GM12878 (cell line): ENCODE data around the gene TSPEAR. TPM values are rescaled to one million over a fixed set of nuclear protein-coding genes. Genes with fewer than 3 reads are reported as not detected.

Experiments used
- ATAC-seq: fragments of 200-7000 bp; cut with Tn5 transposase; 3 replicates; pipeline ENCODE4 v1.9.1; 2020; ENCODE audit warnings: mild to moderate bottlenecking, moderate library complexity
- BruUV-seq: library from RNA; stranded (reverse); fragments of 400-500 nt; replicated peaks from 2 replicates; lab custom pipeline; 2021; lab: Mats Ljungman, UMichigan
- CTCF ChIA-PET: fragments of 300-600 bp; sonication (Branson Sonifier 250); formaldehyde crosslinking; extraction: SDS; loops from one replicate; lab custom pipeline; 2021; ENCODE audit warnings: inconsistent platforms; lab: Yijun Ruan, JAX
- POLR2A ChIA-PET: fragments of 350-600 bp; formaldehyde crosslinking; extraction: SDS; loops from one replicate; lab custom pipeline; 2021; ENCODE audit warnings: inconsistent platforms; lab: Charles Lee
- RAD21 ChIA-PET: fragments of 300-600 bp; sonication (Branson Sonifier 250); formaldehyde crosslinking; loops from one replicate; lab custom pipeline; 2023; ENCODE audit warnings: antibody characterized with exemption; ENCODE audit not compliant: unreplicated experiment; lab: Charles Lee
- SMC1A ChIA-PET: fragments of 300-600 bp; sonication (Branson Sonifier 250); formaldehyde crosslinking; loops from one replicate; lab custom pipeline; 2023; ENCODE audit not compliant: unreplicated experiment, uncharacterized antibody; lab: Charles Lee
- DNase-seq: peaks from one replicate; pipeline ENCODE4 v3.0.0-alpha.2; 2011; ENCODE audit warnings: low read depth, low spot score
- FAIRE-seq: peaks from 3 replicates; lab custom pipeline; 2011; peaks lifted over from hg19 to GRCh38; lab: Jason Lieb, UNC
- H2AFZ ChIP-seq: 2 replicates; pipeline ENCODE4 v1.6.0; 2011; ENCODE audit warnings: low read depth, low read length, control low read depth; ENCODE audit not compliant: control insufficient read depth
- H3K27ac ChIP-seq: 2 replicates; pipeline ENCODE4 v1.5.1; 2011; ENCODE audit warnings: control low read depth; ENCODE audit not compliant: control insufficient read depth, insufficient read depth
- H3K27me3 ChIP-seq, 2 experiments: replicated peaks in 1 of 2; 2 replicates each; pipeline versions ENCODE4 v1.6.0 to v1.6.1; 2011; ENCODE audit warnings: low read length in 1 of 2; ENCODE audit not compliant: control insufficient read depth in 2 of 2, insufficient read depth in 2 of 2
- H3K36me3 ChIP-seq, 2 experiments: 2 replicates each; pipeline ENCODE4 v1.5.1; 2011; ENCODE audit warnings: low read length in 1 of 2; ENCODE audit not compliant: control insufficient read depth in 2 of 2, insufficient read depth in 2 of 2
- H3K4me1 ChIP-seq: 2 replicates; pipeline ENCODE4 v1.6.1; 2011; ENCODE audit warnings: mild to moderate bottlenecking, low read length, moderate library complexity, mixed read lengths; ENCODE audit not compliant: control insufficient read depth, insufficient read depth
- H3K4me2 ChIP-seq: 2 replicates; pipeline ENCODE4 v1.6.0; 2011; ENCODE audit warnings: control low read depth; ENCODE audit not compliant: control insufficient read depth, insufficient read depth
- H3K4me3 ChIP-seq: fragments of 200-600 bp; sonication (generic); 2 replicates; pipeline ENCODE4 v1.5.1; 2016
- H3K79me2 ChIP-seq: 2 replicates; pipeline ENCODE4 v1.6.0; 2011; ENCODE audit warnings: low read length; ENCODE audit not compliant: control insufficient read depth, insufficient read depth
- H3K9ac ChIP-seq: 2 replicates; pipeline ENCODE4 v1.8.0; 2011; ENCODE audit warnings: low read length, control low read depth, mixed read lengths; ENCODE audit not compliant: control insufficient read depth, insufficient read depth
- H3K9me3 ChIP-seq: replicated peaks from 3 replicates; pipeline ENCODE4 v1.5.1; 2011; ENCODE audit warnings: mild to moderate bottlenecking, low read length; ENCODE audit not compliant: control insufficient read depth, insufficient read depth
- H4K20me1 ChIP-seq: 2 replicates; pipeline ENCODE4 v1.6.0; 2011; ENCODE audit not compliant: control insufficient read depth, insufficient read depth
- ASH2L ChIP-seq: fragments of 300-600, 200-600 bp; sonication (generic); IDR thresholded peaks from 2 replicates; pipeline ENCODE4 v1.6.1; 2017; ENCODE audit warnings: low read depth, mild to moderate bottlenecking, borderline replicate concordance
- KDM1A ChIP-seq: fragments of 200-600 bp; sonication (generic); IDR thresholded peaks from 2 replicates; pipeline ENCODE4 v1.6.1; 2016; ENCODE audit warnings: borderline replicate concordance
- MTA2 ChIP-seq: fragments of 450-650 bp; IDR thresholded peaks from 2 replicates; pipeline ENCODE4 v1.6.1; 2016; ENCODE audit warnings: low read depth, mild to moderate bottlenecking, moderate library complexity
- ZNF217 ChIP-seq: fragments of 450-650 bp; IDR thresholded peaks from 2 replicates; pipeline ENCODE4 v1.6.1; 2017; ENCODE audit warnings: antibody characterized with exemption, mild to moderate bottlenecking
- WGBS: methylation state at CpG from one replicate; pipeline ENCODE4 v1.1.6; 2016; ENCODE audit warnings: low lambda C conversion rate; ENCODE audit not compliant: insufficient replicate concordance, insufficient coverage; ENCODE audit errors: missing lambda C conversion rate; 5-methylcytosine and 5-hydroxymethylcytosine counted together
- in situ Hi-C: fragments of 300-500 bp; cut with MboI; formaldehyde crosslinking; loops from 9 replicates; pipeline ENCODE4 v1.14.3; 2018; ENCODE audit warnings: mixed read lengths
- intact Hi-C: fragments of 100-400 bp; cut with micrococcal nuclease; formaldehyde crosslinking; loops from one replicate; pipeline ENCODE4 v1.14.2; 2022; ENCODE audit not compliant: unreplicated experiment
- polyA plus RNA-seq, 11 experiments: library from polyadenylated mRNA; depleted of rRNA in 4 of 11; unstranded in 6 of 11; stranded (reverse) in 5 of 11; fragments of >200 nt; fragmentation: Nextera tagmentation in 4 of 11; fragmentation: Illumina TruSeq in 1 of 11; extraction: Ambion mirVana in 4 of 11; extraction: Trizol in 1 of 11; gene quantifications; 1 replicate in 1 of 11; 2 replicates in 10 of 11; pipeline versions ENCODE4 v1.2.1 to v1.2.3, GENCODE V29; 2011 to 2016; ENCODE audit warnings: inconsistent platforms in 2 of 11, missing spikeins in 2 of 11, low read depth in 1 of 11
- total RNA-seq, 4 experiments: library from RNA; depleted of rRNA in 3 of 4; stranded (reverse); fragments of >200 nt in 3 of 4; fragmentation: Illumina TruSeq in 1 of 4; extraction: Trizol in 1 of 4; gene quantifications; 2 replicates each; pipeline versions ENCODE4 v1.2.1 to v1.2.3, GENCODE V29; 2013 to 2021
- TF ChIP-seq, protein P1 (sequence below): IDR thresholded peaks from 2 replicates; pipeline ENCODE4 v1.6.1; 2012; ENCODE audit warnings: improper control_type of control experiment, low read depth, low read length; ENCODE audit not compliant: insufficient replicate concordance
- TF ChIP-seq, protein P2 (sequence below): IDR thresholded peaks from 2 replicates; pipeline ENCODE4 v1.6.1; 2011; ENCODE audit warnings: mild to moderate bottlenecking, low read depth, low read length, moderate library complexity; ENCODE audit not compliant: insufficient replicate concordance
- TF ChIP-seq, protein P3 (sequence below): fragments of 450-650 bp; IDR thresholded peaks from 2 replicates; pipeline ENCODE4 v1.6.1; 2017; ENCODE audit warnings: mild to moderate bottlenecking, moderate library complexity
- TF ChIP-seq, protein P4 (sequence below): fragments of 450-650 bp; IDR thresholded peaks from 2 replicates; pipeline ENCODE4 v1.6.1; 2016; ENCODE audit warnings: mild to moderate bottlenecking

TSPEAR gene
- total and polyA plus RNA-seq, 10 of the 15 experiments (the other 5 are each of a cell fraction or from before 2014, with no cell fraction given): not detected

DNA sequence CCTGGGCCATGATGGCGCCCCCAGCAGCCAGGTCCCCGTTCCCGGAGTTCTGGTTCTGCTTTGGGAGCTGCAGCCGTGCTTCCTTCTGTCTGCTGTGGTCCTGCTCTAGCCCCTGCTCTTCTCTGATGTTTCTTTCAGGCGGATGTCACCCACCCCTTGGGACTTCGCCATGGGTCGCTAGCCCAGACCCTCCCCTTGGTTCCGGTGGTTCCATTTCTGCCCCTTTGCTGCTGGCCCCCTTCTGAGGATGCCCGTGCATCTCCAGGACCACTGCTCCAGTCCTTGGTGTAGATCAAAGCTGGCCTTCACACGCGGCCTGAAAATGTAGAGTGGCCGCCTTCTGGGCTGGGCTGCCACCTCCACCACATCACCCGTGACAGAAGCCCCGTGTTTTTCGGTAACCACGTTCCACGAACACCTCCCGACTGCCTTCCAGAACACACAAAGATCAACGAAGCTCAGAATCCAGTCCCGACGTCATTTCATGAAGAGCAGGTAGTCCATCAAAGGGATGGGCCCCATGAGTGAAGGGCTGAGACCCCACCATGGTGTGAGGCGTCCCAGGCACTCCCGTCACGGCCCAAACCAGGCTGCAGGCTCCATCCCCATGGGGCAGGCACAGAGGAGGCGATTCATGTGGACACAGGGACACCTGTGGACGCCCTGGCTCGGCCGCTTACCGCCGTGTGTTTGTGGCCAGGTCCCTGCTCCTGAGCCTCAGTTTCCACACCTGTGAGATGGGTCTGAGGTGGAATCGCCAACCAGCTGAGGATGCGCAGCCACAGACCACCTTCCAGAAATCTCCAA is 195.8 kb downstream of the TSPEAR start (continued):
- TF ChIP-seq, protein P1, sequence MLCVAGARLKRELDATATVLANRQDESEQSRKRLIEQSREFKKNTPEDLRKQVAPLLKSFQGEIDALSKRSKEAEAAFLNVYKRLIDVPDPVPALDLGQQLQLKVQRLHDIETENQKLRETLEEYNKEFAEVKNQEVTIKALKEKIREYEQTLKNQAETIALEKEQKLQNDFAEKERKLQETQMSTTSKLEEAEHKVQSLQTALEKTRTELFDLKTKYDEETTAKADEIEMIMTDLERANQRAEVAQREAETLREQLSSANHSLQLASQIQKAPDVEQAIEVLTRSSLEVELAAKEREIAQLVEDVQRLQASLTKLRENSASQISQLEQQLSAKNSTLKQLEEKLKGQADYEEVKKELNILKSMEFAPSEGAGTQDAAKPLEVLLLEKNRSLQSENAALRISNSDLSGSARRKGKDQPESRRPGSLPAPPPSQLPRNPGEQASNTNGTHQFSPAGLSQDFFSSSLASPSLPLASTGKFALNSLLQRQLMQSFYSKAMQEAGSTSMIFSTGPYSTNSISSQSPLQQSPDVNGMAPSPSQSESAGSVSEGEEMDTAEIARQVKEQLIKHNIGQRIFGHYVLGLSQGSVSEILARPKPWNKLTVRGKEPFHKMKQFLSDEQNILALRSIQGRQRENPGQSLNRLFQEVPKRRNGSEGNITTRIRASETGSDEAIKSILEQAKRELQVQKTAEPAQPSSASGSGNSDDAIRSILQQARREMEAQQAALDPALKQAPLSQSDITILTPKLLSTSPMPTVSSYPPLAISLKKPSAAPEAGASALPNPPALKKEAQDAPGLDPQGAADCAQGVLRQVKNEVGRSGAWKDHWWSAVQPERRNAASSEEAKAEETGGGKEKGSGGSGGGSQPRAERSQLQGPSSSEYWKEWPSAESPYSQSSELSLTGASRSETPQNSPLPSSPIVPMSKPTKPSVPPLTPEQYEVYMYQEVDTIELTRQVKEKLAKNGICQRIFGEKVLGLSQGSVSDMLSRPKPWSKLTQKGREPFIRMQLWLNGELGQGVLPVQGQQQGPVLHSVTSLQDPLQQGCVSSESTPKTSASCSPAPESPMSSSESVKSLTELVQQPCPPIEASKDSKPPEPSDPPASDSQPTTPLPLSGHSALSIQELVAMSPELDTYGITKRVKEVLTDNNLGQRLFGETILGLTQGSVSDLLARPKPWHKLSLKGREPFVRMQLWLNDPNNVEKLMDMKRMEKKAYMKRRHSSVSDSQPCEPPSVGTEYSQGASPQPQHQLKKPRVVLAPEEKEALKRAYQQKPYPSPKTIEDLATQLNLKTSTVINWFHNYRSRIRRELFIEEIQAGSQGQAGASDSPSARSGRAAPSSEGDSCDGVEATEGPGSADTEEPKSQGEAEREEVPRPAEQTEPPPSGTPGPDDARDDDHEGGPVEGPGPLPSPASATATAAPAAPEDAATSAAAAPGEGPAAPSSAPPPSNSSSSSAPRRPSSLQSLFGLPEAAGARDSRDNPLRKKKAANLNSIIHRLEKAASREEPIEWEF: no peak
- TF ChIP-seq MTA2 (no peak), KDM1A (no peak), ASH2L (no peak)

DNA sequence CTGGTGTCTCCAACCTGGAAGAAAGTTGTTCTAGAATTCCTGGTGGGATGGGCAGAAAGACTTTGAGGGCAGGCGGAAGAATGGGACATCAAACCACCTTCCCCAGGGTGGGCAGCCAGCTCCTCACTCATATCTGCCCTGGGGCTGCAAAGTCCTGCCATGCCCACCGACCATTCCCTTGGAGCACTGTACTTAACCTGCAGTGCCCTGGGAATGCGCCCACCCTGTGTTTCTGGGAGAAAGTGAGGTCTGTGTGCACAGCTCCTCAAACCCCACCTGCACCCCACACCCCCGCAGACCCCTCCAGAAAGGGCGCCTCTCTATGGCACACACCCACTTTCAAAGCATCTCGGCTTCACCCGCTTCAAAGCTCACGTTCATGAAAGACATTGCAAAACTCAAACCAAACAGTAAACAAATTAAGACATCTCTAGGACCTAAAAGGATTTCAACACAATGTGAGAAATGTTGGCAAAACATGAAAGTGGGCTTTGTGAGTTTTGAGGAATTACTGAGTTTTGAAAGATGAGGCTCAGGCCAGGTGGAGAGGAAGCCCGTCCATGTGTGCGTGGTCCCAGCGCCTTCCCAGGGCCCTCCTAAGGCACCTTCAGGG is 196.5 kb downstream of the TSPEAR start:
- ChIA-PET SMC1A (no interaction called here), CTCF (interaction anchor here (1.0 kb wide), 1 partner anchor 278 kb away, joined by 4 read pairs; no protein-coding TSS in a partner anchor), POLR2A (no interaction called here), RAD21 (interaction anchor here (1.3 kb wide), 1 partner anchor 278 kb away, joined by 3 read pairs; no protein-coding TSS in a partner anchor)
- Histone ChIP-seq H3K27me3 (no peaks in the 10 kb centered on the region), H3K4me1 (no peaks in the 10 kb centered on the region), H2AFZ (no peak overlapping the region), H4K20me1 (no peaks in the 10 kb centered on the region), H3K36me3 (no peaks in the 10 kb centered on the region), H3K4me2 (no peak overlapping the region), H3K4me3 (no peak overlapping the region), H3K27ac (no peak overlapping the region), H3K9ac (no peak overlapping the region), H3K79me2 (no peaks in the 10 kb centered on the region), H3K9me3 (no peaks in the 10 kb centered on the region; the same call in 2 of the 3 replicates)
- no peak for ATAC-seq
- FAIRE-seq: no peak
- intact Hi-C loops (no loop called here), in situ Hi-C loops (no loop called here)
- 35% methylated on average over 10 of the region's 11 CpGs for WGBS
- BruUV-seq: no TSS peak
- DNase-seq: no peak
- TF ChIP-seq, protein P2, sequence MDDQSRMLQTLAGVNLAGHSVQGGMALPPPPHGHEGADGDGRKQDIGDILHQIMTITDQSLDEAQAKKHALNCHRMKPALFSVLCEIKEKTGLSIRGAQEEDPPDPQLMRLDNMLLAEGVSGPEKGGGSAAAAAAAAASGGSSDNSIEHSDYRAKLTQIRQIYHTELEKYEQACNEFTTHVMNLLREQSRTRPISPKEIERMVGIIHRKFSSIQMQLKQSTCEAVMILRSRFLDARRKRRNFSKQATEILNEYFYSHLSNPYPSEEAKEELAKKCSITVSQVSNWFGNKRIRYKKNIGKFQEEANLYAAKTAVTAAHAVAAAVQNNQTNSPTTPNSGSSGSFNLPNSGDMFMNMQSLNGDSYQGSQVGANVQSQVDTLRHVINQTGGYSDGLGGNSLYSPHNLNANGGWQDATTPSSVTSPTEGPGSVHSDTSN: no peak
- TF ChIP-seq ZNF217: no peak
- TF ChIP-seq, protein P3, sequence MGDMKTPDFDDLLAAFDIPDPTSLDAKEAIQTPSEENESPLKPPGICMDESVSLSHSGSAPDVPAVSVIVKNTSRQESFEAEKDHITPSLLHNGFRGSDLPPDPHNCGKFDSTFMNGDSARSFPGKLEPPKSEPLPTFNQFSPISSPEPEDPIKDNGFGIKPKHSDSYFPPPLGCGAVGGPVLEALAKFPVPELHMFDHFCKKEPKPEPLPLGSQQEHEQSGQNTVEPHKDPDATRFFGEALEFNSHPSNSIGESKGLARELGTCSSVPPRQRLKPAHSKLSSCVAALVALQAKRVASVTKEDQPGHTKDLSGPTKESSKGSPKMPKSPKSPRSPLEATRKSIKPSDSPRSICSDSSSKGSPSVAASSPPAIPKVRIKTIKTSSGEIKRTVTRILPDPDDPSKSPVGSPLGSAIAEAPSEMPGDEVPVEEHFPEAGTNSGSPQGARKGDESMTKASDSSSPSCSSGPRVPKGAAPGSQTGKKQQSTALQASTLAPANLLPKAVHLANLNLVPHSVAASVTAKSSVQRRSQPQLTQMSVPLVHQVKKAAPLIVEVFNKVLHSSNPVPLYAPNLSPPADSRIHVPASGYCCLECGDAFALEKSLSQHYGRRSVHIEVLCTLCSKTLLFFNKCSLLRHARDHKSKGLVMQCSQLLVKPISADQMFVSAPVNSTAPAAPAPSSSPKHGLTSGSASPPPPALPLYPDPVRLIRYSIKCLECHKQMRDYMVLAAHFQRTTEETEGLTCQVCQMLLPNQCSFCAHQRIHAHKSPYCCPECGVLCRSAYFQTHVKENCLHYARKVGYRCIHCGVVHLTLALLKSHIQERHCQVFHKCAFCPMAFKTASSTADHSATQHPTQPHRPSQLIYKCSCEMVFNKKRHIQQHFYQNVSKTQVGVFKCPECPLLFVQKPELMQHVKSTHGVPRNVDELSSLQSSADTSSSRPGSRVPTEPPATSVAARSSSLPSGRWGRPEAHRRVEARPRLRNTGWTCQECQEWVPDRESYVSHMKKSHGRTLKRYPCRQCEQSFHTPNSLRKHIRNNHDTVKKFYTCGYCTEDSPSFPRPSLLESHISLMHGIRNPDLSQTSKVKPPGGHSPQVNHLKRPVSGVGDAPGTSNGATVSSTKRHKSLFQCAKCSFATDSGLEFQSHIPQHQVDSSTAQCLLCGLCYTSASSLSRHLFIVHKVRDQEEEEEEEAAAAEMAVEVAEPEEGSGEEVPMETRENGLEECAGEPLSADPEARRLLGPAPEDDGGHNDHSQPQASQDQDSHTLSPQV: no peak
- TF ChIP-seq, protein P4, sequence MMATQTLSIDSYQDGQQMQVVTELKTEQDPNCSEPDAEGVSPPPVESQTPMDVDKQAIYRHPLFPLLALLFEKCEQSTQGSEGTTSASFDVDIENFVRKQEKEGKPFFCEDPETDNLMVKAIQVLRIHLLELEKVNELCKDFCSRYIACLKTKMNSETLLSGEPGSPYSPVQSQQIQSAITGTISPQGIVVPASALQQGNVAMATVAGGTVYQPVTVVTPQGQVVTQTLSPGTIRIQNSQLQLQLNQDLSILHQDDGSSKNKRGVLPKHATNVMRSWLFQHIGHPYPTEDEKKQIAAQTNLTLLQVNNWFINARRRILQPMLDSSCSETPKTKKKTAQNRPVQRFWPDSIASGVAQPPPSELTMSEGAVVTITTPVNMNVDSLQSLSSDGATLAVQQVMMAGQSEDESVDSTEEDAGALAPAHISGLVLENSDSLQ: no peak
